GM19395 (cell line): ENCODE measurements around the gene MEI4.

Experiments used
- ATAC-seq: cut with Tn5 transposase; IDR thresholded peaks from one replicate; pipeline ENCODE4 v1.9.1; 2021; ENCODE audit warnings: mild to moderate bottlenecking, moderate library complexity; ENCODE audit not compliant: unreplicated experiment

The MEI4 gene

DNA sequence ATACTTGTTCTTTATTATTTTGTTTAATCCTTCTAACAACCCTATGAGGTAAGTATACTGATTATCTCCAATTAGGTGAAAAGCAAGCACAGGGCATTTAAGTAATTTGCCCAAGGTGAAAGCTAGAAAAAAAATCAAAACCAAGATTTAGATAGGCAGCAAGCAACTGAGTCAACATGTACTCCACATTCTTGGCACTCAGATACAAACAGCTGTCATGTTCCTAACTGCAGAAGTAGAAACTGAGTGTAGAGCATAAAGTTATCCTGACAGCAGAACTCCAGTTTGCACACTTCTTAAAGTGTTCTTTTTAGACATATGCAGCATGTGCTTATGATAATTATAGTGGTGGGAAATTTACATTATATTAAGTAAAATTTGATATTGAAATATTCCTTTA is 278.1 kb downstream of the MEI4 start:
- no peak for ATAC-seq

DNA sequence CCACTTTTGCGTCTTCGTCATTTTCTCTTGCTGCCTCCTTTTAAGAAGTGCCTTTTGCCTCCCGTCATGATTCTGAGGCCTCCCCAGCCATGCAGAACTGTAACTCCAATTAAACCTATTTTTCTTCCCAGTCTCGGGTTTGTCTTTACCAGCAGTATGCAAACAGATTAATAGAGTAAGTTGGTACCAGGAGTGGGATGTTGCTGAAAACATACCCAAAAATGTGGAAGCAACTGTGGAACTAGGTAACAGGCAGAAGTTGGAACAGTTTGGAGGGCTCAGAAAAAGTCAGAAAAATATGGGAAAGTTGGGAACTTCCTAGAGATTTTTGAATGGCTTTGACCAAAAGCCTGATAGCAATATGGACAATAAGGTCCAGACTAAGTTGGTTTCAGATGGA is 309.2 kb downstream of the MEI4 start:
- ATAC-seq: no peak

DNA sequence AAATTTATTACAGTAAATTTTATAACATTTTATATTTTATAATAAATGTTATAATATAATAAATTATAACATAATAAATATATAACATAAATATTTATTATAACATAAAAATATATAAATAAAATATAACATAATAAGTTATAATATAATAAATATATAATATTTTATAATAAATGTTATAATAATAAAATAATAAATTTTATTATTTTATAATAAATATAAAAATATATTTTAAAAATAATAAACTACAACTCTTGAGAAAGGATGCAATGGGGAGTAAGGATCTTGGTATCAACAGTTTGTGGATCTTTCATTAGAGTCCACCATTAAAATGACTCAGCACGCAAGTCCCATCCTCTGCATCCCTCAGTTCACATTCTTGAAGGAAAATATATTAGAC is 312.6 kb downstream of the MEI4 start:
- no peak for ATAC-seq

DNA sequence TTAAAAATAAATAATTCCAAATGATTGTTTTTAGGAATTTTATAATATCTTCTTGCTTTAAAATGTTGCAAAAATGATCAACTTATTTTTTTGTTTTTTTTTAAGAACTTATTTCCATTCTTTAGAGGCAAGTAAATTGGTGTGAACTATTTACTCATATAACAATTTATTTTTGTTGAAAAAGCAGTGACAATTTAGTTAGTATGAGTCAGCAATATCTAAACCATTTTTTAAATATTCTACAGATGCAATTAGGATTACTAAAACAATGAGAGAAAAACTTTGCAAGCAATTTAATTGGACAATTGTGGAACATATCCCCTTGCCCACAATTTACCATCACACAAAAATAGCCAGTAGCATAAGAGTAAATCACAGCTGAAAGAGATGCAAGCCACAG is 319.5 kb downstream of the MEI4 start:
- ATAC-seq: no peak
